ENCODE data around the gene ADGRG2.

Gene ADGRG2

DNA sequence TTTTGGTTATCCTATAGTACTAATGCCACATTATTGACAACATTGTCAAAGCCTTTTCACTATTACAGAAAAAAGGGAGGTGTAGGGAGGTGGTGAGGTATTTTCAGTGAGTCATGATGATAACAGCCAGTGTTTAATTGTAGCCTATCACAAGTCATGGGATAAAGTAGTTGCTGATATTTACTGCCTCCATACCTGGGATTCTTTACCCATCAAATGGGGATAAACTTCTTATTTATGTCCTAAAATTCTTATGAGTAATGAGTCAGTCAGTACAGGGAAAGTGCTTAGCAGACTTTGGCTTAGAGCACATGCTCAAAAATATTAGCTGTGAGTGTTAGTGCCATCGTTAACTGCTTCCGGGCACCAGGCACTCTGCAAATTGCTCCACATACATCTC lies 25.7 kb downstream of the ADGRG2 start:
- Histone ChIP-seq H3K36me3 (no peaks in the 10 kb centered on the region), H3K27me3 (ENCODE audit: insufficient read depth, low read depth, severe bottlenecking) (peaks cover 52% of the 10 kb centered on the region), H3K27ac (no peak overlapping the region), H3K4me3 (ENCODE audit: low read depth, low read length) (no peak overlapping the region), H3K9me3 (ENCODE audit: severe bottlenecking) (no peaks in the 10 kb centered on the region)
- no peak for DNase-seq
- TF ChIP-seq, protein P1, sequence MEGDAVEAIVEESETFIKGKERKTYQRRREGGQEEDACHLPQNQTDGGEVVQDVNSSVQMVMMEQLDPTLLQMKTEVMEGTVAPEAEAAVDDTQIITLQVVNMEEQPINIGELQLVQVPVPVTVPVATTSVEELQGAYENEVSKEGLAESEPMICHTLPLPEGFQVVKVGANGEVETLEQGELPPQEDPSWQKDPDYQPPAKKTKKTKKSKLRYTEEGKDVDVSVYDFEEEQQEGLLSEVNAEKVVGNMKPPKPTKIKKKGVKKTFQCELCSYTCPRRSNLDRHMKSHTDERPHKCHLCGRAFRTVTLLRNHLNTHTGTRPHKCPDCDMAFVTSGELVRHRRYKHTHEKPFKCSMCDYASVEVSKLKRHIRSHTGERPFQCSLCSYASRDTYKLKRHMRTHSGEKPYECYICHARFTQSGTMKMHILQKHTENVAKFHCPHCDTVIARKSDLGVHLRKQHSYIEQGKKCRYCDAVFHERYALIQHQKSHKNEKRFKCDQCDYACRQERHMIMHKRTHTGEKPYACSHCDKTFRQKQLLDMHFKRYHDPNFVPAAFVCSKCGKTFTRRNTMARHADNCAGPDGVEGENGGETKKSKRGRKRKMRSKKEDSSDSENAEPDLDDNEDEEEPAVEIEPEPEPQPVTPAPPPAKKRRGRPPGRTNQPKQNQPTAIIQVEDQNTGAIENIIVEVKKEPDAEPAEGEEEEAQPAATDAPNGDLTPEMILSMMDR (IDR thresholded peaks at IDR 0.05; ENCODE audit: low read depth, low read length) = no peak

DNA sequence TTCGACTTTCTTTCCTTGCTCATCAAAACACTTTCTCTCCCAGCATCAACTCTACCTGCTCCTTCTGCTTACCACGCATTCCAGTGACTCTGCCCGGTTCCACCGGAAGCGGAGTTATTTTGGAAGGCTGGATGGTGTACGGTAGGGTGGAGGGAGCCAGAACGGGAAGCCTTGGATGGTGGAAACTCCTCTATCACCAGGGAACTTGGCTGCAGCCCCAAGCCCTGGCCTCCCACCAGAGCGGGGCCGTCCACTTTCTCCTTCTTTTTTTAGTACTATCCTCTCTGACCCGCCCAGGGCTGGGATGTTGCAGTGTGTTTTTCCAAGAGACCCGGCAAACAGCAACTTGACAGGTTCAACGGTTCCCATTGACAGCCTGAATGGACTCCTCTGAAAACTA lies 27.6 kb downstream of the ADGRG2 start:
- Histone ChIP-seq H3K36me3 (no peaks in the 10 kb centered on the region), H3K9me3 (ENCODE audit: severe bottlenecking) (no peaks in the 10 kb centered on the region), H3K27me3 (ENCODE audit: insufficient read depth, low read depth, severe bottlenecking) (peaks cover 40% of the 10 kb centered on the region), H3K4me3 (ENCODE audit: low read depth, low read length) (no peak overlapping the region), H3K27ac (no peak overlapping the region)
- TF ChIP-seq, protein P1 (IDR thresholded peaks at IDR 0.05; ENCODE audit: low read depth, low read length) = no peak
- DNase-seq = no peak

DNA sequence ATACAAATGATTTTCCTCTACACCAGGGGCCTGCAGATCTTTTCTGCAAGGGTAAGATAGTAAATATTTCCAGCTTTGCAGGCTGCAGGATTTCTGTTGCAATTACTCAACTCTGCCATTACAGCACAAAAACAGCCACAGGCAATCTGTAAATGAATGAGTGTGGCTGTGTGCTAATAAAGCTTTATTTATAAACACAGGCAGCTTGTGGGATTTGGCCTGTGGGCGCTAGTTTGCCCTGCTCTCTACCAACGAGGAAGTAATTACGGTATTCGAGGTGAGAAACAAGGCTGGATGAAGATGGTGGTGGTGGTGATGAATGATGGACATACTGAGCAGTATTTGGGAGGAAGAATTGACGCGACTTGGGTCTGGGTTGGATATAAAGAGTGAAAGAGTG lies 30.7 kb downstream of the ADGRG2 start:
- H3K27me3 ChIP-seq (ENCODE audit: insufficient read depth, low read depth, severe bottlenecking) = peaks cover 33% of the 10 kb centered on the region
- no peaks in the 10 kb centered on the region for H3K36me3 ChIP-seq
- H3K27ac ChIP-seq = no peak overlapping the region
- peaks cover 3% of the 10 kb centered on the region for H3K9me3 ChIP-seq (ENCODE audit: severe bottlenecking)
- H3K4me3 ChIP-seq (ENCODE audit: low read depth, low read length) = no peak overlapping the region
- TF ChIP-seq, protein P1 (IDR thresholded peaks at IDR 0.05; ENCODE audit: low read depth, low read length) = no peak
- DNase-seq = no peak

DNA sequence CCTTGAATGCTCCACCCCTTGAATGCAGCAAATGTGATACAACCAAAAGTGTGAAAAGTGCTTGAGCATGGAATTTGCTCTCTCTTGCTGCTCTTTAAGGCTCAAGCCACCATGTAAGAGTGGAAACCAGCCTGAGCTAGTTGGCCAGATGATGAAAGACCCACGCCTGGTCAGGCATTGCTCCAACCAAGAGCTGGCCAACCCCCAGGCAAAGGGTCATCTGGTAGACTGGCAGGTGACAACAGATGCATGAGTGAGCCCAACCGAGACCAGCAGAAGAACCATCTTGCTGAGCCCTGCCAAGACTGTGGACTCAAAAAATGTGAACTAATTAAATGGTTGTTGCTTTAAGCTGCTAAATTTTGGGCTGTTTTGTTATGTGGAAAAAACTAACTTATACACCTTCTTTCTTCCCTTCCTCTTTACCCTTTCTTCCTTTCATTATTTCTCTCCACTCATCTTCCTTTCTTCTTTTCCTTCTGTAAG lies 32.7 kb downstream of the ADGRG2 start:
- H3K9me3 ChIP-seq (ENCODE audit: severe bottlenecking) = peaks cover 3% of the 10 kb centered on the region
- TF ChIP-seq, protein P1 (IDR thresholded peaks at IDR 0.05; ENCODE audit: low read depth, low read length) = no peak
- no peak for DNase-seq
- no peak overlapping the region for H3K4me3 ChIP-seq (ENCODE audit: low read depth, low read length)
- H3K27ac ChIP-seq = no peak overlapping the region
- H3K36me3 ChIP-seq = no peaks in the 10 kb centered on the region
- H3K27me3 ChIP-seq (ENCODE audit: insufficient read depth, low read depth, severe bottlenecking) = peaks cover 21% of the 10 kb centered on the region

DNA sequence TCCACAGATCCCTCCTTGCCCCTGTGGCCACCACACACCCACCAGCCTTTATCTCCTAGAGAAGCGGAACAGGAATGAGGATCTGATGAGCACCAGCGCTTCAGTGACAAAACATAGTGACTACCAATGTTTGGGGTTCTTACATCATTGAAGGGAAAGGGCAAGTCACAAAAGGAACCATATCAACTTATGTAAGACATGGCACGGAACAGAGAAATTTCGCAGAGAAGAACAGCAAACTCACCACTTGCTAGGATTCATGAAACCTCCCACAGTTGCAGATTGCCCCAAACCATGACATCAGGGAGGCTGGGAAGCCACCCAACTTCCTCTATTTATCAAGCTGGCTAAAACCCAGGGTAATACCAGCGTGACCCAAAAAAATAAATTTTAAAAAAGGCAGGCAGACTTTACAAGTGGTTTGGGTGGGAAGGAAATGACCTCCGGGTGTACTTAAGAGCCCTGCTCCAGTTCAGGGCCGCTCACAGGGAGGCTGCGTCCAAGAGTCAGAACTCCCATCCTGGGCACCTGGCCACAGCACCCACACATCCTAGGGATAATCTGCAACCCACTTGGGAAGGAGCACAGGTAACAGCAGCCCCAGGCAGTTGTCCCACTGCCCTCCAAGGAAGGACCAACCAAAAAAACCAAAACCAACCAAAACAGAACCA lies 36.0 kb downstream of the ADGRG2 start:
- Histone ChIP-seq H3K4me3 (ENCODE audit: low read depth, low read length) (no peak overlapping the region), H3K9me3 (ENCODE audit: severe bottlenecking) (peaks cover 3% of the 10 kb centered on the region), H3K36me3 (no peaks in the 10 kb centered on the region), H3K27ac (no peak overlapping the region), H3K27me3 (ENCODE audit: insufficient read depth, low read depth, severe bottlenecking) (peaks cover 12% of the 10 kb centered on the region)
- TF ChIP-seq, protein P1 (IDR thresholded peaks at IDR 0.05; ENCODE audit: low read depth, low read length) = no peak
- no peak for DNase-seq

DNA sequence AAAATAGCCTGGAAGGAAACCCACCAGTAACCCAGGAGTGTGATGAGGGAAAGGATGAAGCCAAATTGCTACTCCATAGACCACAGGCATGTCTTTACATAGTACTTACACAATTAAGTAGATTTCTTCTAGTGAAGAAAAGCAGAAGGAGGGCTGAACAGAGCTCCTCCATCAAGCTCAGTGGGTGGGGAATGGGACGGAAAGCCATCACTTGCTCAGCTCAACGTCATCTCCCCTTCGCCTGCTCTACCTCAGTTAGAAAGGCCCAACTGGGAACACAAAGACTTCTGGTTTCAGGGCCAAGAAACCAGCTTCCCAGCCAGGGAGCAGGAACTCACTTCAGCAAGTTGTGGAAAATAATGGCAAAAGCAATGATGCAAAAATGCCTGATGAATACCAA lies 36.6 kb downstream of the ADGRG2 start:
- H3K27ac ChIP-seq = no peak overlapping the region
- peaks cover 3% of the 10 kb centered on the region for H3K9me3 ChIP-seq (ENCODE audit: severe bottlenecking)
- H3K4me3 ChIP-seq (ENCODE audit: low read depth, low read length) = no peak overlapping the region
- H3K27me3 ChIP-seq (ENCODE audit: insufficient read depth, low read depth, severe bottlenecking) = peaks cover 14% of the 10 kb centered on the region
- TF ChIP-seq, protein P1 (IDR thresholded peaks at IDR 0.05; ENCODE audit: low read depth, low read length) = no peak
- H3K36me3 ChIP-seq = no peaks in the 10 kb centered on the region
- DNase-seq = no peak
